GM12872 (cell line): Measurements from ENCODE around the gene RBM46.

Experiments used
- CTCF ChIP-seq: IDR thresholded peaks from 3 replicates; pipeline ENCODE4 v1.5.1; 2011; ENCODE audit warnings: low read depth, mild to moderate bottlenecking, low read length, moderate library complexity; ENCODE audit not compliant: insufficient read depth

RBM46 gene

GRCh38 chr4:154781126-154781982 lies at the start of gene RBM46:
RBM46 (plus strand) TSS chr4:154781272; CDS start chr4:154796753, 15,481 bp downstream.
- no peak for TF ChIP-seq CTCF

GRCh38 chr4:154731756-154732155 lies 49.3 kb upstream of the RBM46 start:
- TF ChIP-seq CTCF, result no peak

GRCh38 chr4:154732669-154733068 lies 48.4 kb upstream of the RBM46 start:
- TF ChIP-seq CTCF, result no peak

GRCh38 chr4:154736770-154737169 lies 44.3 kb upstream of the RBM46 start:
- no peak for TF ChIP-seq CTCF

- TF ChIP-seq CTCF, result no peak
These were observed 42.6 kb upstream of the RBM46 start for GRCh38 chr4:154738426-154738825.

GRCh38 chr4:154739111-154739510 lies 42.0 kb upstream of the RBM46 start:
- TF ChIP-seq CTCF, result no peak

GRCh38 chr4:154740462-154740861 lies 40.6 kb upstream of the RBM46 start:
- TF ChIP-seq CTCF, result no peak
